ENCODE data around the gene PXMP4.

PXMP4 gene

GRCh38 chr20:33731693-33732165, 11.6 kb upstream of the PXMP4 start, which contains the start of gene ZNF341:
TSS of gene ZNF341 (plus strand) at chr20:33731996. CDS start at chr20:33732022, 26 bp downstream.
- peak; percentile 82 for DNase-seq (ENCODE audit: low read depth)

- DNase-seq (ENCODE audit: low read depth): no peak
These were observed 11.0 kb upstream of the PXMP4 start for GRCh38 chr20:33730946-33731692.

- DNase-seq (ENCODE audit: low read depth): no peak
These were observed 9.0 kb upstream of the PXMP4 start for GRCh38 chr20:33729101-33729500.

GRCh38 chr20:33728463-33728862, 8.4 kb upstream of the PXMP4 start:
- DNase-seq (ENCODE audit: low read depth): no peak

GRCh38 chr20:33727806-33728205, 7.7 kb upstream of the PXMP4 start:
- DNase-seq (ENCODE audit: low read depth): no peak

- DNase-seq (ENCODE audit: low read depth): no peak
These were observed 7.0 kb upstream of the PXMP4 start for GRCh38 chr20:33727115-33727479.

GRCh38 chr20:33725607-33726264, 5.6 kb upstream of the PXMP4 start:
- no peak for DNase-seq (ENCODE audit: low read depth)

- DNase-seq (ENCODE audit: low read depth): no peak
These were observed 4.5 kb upstream of the PXMP4 start for GRCh38 chr20:33724439-33725094.

- no peak for DNase-seq (ENCODE audit: low read depth)
These were observed 1.5 kb upstream of the PXMP4 start for GRCh38 chr20:33721391-33722140.

GRCh38 chr20:33719277-33719988, 677 bp downstream of the PXMP4 start:
- no peak for DNase-seq (ENCODE audit: low read depth)

- DNase-seq (ENCODE audit: low read depth): no peak
These were observed 3.6 kb downstream of the PXMP4 start for GRCh38 chr20:33716498-33716897.

GRCh38 chr20:33713865-33714367, 6.2 kb downstream of the PXMP4 start:
- no peak for DNase-seq (ENCODE audit: low read depth)

- no peak for DNase-seq (ENCODE audit: low read depth)
These were observed 8.7 kb downstream of the PXMP4 start for GRCh38 chr20:33711446-33711738.

GRCh38 chr20:33710681-33711445, 9.2 kb downstream of the PXMP4 start:
- no peak for DNase-seq (ENCODE audit: low read depth)

GRCh38 chr20:33709905-33710541, 10.1 kb downstream of the PXMP4 start:
- DNase-seq (ENCODE audit: low read depth): no peak

- no peak for DNase-seq (ENCODE audit: low read depth)
These were observed 10.7 kb downstream of the PXMP4 start for GRCh38 chr20:33709398-33709797.

- no peak for DNase-seq (ENCODE audit: low read depth)
These were observed 12.4 kb downstream of the PXMP4 start for GRCh38 chr20:33707668-33708067.

- no peak for DNase-seq (ENCODE audit: low read depth)
These were observed 15.7 kb downstream of the PXMP4 start for GRCh38 chr20:33704197-33704924.

- DNase-seq (ENCODE audit: low read depth): no peak
These were observed 16.5 kb downstream of the PXMP4 start for GRCh38 chr20:33703498-33704137.

Data from T follicular helper cell (primary cell).